Measurements from ENCODE around the gene FCN1. TPM values are rescaled to one million over a fixed set of nuclear protein-coding genes. Genes with fewer than 3 reads are reported as not detected.

The FCN1 gene
- total RNA-seq, 1 experiment from 2014 or later: not detected

- Histone ChIP-seq H3F3A (ENCODE audit: low read length, unreplicated experiment) (no peaks in the 10 kb centered on the region), H3K4me2 (ENCODE audit: low read length) (no peak overlapping the region), H3K9me3 (ENCODE audit: low read length) (no peaks in the 10 kb centered on the region), H4K20me1 (ENCODE audit: low read length) (no peaks in the 10 kb centered on the region), H3K9ac (ENCODE audit: low read length) (no peak overlapping the region), H3K27ac (ENCODE audit: low read length) (no peak overlapping the region), H2AFZ (ENCODE audit: low read length) (no peak overlapping the region), H3K4me3 (ENCODE audit: low read length) (no peak overlapping the region), H3K79me2 (ENCODE audit: low read length) (no peaks in the 10 kb centered on the region), H3K27me3 (ENCODE audit: low read length) (peaks cover 15% of the 10 kb centered on the region), H3K36me3 (ENCODE audit: low read depth, low read length) (no peaks in the 10 kb centered on the region), H3K4me1 (ENCODE audit: insufficient read depth, low read length) (no peaks in the 10 kb centered on the region), H3K9me2 (replicated peaks; ENCODE audit: low read length) (no peaks in the 10 kb centered on the region)
- no TSS peak for BruUV-seq (replicated peaks)
- POLR2A ChIA-PET (ENCODE audit: unreplicated experiment): no interaction called here
- no peak for TF ChIP-seq EZH2phosphoT487 (IDR thresholded peaks at IDR 0.05; ENCODE audit: borderline replicate concordance, low read length)
- no peak for TF ChIP-seq CTCF (conservative IDR thresholded peaks at IDR 0.05; ENCODE audit: low read depth, low read length)
- no peak for TF ChIP-seq EZH2 (IDR thresholded peaks at IDR 0.05; ENCODE audit: low read length, unreplicated experiment)
- CTCF ChIA-PET: no interaction called here
- intact Hi-C loops (cut with micrococcal nuclease): no loop called here
- DNase-seq (no peak), ATAC-seq (no peak)
Observed at GRCh38 chr9:134919303-134919702, 1.6 kb upstream of the FCN1 start.

DNA sequence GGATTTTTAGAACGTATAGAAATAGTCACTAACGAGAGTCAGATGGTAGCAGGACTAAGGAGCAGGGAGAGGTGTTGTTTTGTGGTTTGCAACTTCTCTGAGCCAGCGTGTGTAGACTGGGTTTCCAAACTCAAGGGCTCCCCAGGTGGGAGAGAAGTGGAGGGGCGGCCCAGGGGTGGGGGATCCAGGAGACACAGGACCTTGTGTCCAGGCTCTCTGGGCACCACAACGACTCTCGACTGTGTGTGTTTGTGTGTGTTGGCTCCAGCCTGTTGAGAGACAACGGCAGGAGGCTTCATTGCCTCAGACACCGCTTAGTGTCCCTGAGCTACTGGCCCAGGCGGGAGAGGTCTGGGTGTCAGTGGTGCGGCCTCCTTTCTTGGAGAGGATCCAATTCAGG is 934 bp upstream of the FCN1 start:
- no peaks in the 10 kb centered on the region for H3F3A ChIP-seq (ENCODE audit: low read length, unreplicated experiment)
- no peak overlapping the region for H3K4me3 ChIP-seq (ENCODE audit: low read length)
- no peaks in the 10 kb centered on the region for H3K9me2 ChIP-seq (replicated peaks; ENCODE audit: low read length)
- H3K36me3 ChIP-seq (ENCODE audit: low read depth, low read length): no peaks in the 10 kb centered on the region
- no peak for ATAC-seq
- no peaks in the 10 kb centered on the region for H4K20me1 ChIP-seq (ENCODE audit: low read length)
- H3K4me1 ChIP-seq (ENCODE audit: insufficient read depth, low read length): no peaks in the 10 kb centered on the region
- CTCF ChIA-PET: no interaction called here
- H3K9me3 ChIP-seq (ENCODE audit: low read length): no peaks in the 10 kb centered on the region
- TF ChIP-seq EZH2 (IDR thresholded peaks at IDR 0.05; ENCODE audit: low read length, unreplicated experiment): no peak
- no peak for TF ChIP-seq CTCF (conservative IDR thresholded peaks at IDR 0.05; ENCODE audit: low read depth, low read length)
- no peak for TF ChIP-seq EZH2phosphoT487 (IDR thresholded peaks at IDR 0.05; ENCODE audit: borderline replicate concordance, low read length)
- no peak for DNase-seq
- no peak overlapping the region for H3K27ac ChIP-seq (ENCODE audit: low read length)
- peaks cover 15% of the 10 kb centered on the region for H3K27me3 ChIP-seq (ENCODE audit: low read length)
- H3K9ac ChIP-seq (ENCODE audit: low read length): no peak overlapping the region
- H3K4me2 ChIP-seq (ENCODE audit: low read length): no peak overlapping the region
- intact Hi-C loops (cut with micrococcal nuclease): no loop called here
- H2AFZ ChIP-seq (ENCODE audit: low read length): no peak overlapping the region
- H3K79me2 ChIP-seq (ENCODE audit: low read length): no peaks in the 10 kb centered on the region
- POLR2A ChIA-PET (ENCODE audit: unreplicated experiment): no interaction called here
- BruUV-seq (replicated peaks): no TSS peak

DNA sequence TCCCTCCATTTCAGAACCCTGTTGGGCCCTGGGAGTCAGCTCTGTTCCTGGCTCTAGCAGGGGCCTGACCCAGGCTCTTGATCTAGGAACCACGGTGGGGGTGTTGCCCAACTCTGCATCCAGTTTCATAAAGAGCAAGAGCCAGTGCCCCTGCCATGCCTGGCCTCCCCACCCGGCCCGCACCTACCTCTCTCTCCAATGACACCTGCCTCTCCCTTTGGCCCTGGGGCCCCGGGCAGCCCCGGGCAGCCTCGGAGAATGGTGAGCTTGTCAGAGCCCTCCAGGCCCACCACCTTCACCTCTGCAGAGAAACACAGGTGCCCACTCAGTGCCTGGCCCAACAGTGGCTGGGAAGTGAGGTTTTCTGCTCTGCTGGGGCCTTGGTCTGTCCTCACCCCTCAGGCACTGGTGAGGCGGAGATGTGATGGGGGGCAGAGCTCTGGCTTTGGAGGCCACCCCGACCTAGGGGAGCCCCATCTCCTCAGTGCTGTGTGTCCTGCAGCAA is 1.5 kb downstream of the FCN1 start:
- no peak for TF ChIP-seq EZH2phosphoT487 (IDR thresholded peaks at IDR 0.05; ENCODE audit: borderline replicate concordance, low read length)
- TF ChIP-seq CTCF (conservative IDR thresholded peaks at IDR 0.05; ENCODE audit: low read depth, low read length): no peak
- no peak for TF ChIP-seq EZH2 (IDR thresholded peaks at IDR 0.05; ENCODE audit: low read length, unreplicated experiment)
- POLR2A ChIA-PET (ENCODE audit: unreplicated experiment): no interaction called here
- H2AFZ ChIP-seq (ENCODE audit: low read length): no peak overlapping the region
- intact Hi-C loops (cut with micrococcal nuclease): no loop called here
- no peaks in the 10 kb centered on the region for H3K9me3 ChIP-seq (ENCODE audit: low read length)
- H4K20me1 ChIP-seq (ENCODE audit: low read length): no peaks in the 10 kb centered on the region
- H3K27ac ChIP-seq (ENCODE audit: low read length): no peak overlapping the region
- peaks cover 15% of the 10 kb centered on the region for H3K27me3 ChIP-seq (ENCODE audit: low read length)
- no peak for ATAC-seq
- CTCF ChIA-PET: no interaction called here
- no peaks in the 10 kb centered on the region for H3K9me2 ChIP-seq (replicated peaks; ENCODE audit: low read length)
- DNase-seq: no peak
- H3K9ac ChIP-seq (ENCODE audit: low read length): no peak overlapping the region
- BruUV-seq (replicated peaks): no TSS peak
- H3K79me2 ChIP-seq (ENCODE audit: low read length): no peaks in the 10 kb centered on the region
- H3K4me3 ChIP-seq (ENCODE audit: low read length): no peak overlapping the region
- H3K4me1 ChIP-seq (ENCODE audit: insufficient read depth, low read length): no peaks in the 10 kb centered on the region
- H3F3A ChIP-seq (ENCODE audit: low read length, unreplicated experiment): no peaks in the 10 kb centered on the region
- H3K4me2 ChIP-seq (ENCODE audit: low read length): no peak overlapping the region
- no peaks in the 10 kb centered on the region for H3K36me3 ChIP-seq (ENCODE audit: low read depth, low read length)
